SJSA1 (cell line): ENCODE measurements around the gene CORIN. TPM values are rescaled to one million over a fixed set of nuclear protein-coding genes. Genes with fewer than 3 reads are reported as not detected.

Experiments used
- DNase-seq, 2 experiments: peaks; one replicate each; pipeline ENCODE4 v3.0.0-alpha.2; 2015 to 2020; ENCODE audit warnings: low spot score in 2 of 2, low read depth in 1 of 2
- H3K27ac ChIP-seq: fragments of 250-450 bp; sonication (Bioruptor Pico); 2 replicates; pipeline ENCODE4 v1.5.1; 2020; ENCODE audit warnings: mild to moderate bottlenecking, moderate library complexity
- H3K27me3 ChIP-seq: fragments of 250-450 bp; sonication (Bioruptor Pico); replicated peaks from 2 replicates; pipeline ENCODE4 v1.5.1; 2020; ENCODE audit warnings: mild to moderate bottlenecking, moderate library complexity
- H3K36me3 ChIP-seq: fragments of 250-450 bp; sonication (Bioruptor Pico); 2 replicates; pipeline ENCODE4 v1.5.1; 2020; ENCODE audit warnings: mild to moderate bottlenecking
- H3K4me1 ChIP-seq: fragments of 250-450 bp; sonication (Bioruptor Pico); replicated peaks from 2 replicates; pipeline ENCODE4 v1.6.1; 2021; ENCODE audit warnings: mild to moderate bottlenecking
- H3K4me3 ChIP-seq: fragments of 250-450 bp; sonication (Bioruptor Pico); 2 replicates; pipeline ENCODE4 v1.5.1; 2020; ENCODE audit warnings: mild to moderate bottlenecking
- H3K9me3 ChIP-seq: fragments of 250-450 bp; sonication (Bioruptor Pico); replicated peaks from 2 replicates; pipeline ENCODE4 v1.5.1; 2020; ENCODE audit warnings: mild to moderate bottlenecking
- total RNA-seq: library from RNA; depleted of rRNA; stranded (reverse); fragments of >200 nt; shearing (Covaris generic); gene quantifications from 2 replicates; pipeline ENCODE4 v1.2.3, GENCODE V29; 2014

CORIN gene
- total RNA-seq, 1 experiment from 2014 or later, result not detected

DNA sequence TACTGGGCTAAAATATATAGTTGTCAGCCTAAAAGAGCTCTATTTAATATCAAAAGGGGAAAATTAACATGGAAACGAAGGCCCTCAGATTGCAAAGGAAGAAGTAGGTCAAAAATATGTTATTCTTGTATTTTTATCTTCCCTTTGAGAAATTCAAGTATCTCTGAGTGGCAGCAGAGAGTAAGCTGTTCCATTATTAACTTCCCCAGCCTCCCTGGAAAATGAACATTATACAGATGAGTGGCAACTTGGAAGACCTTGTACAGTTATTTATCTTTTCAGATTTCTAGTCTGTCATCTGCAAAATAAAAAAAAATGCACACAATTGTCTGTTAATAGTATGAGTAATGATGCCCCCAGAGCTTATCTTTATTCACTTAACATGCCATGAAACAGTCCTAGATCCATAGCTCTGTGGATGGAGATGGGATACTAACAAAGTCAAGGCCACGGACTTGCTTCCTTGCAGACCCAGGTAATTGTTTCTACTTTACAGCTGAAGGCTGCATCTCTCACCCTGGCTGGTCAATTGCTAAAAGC, 93.0 kb downstream of the CORIN start:
- H3K4me1 ChIP-seq, result no peaks in the 10 kb centered on the region
- H3K27me3 ChIP-seq, result no peaks in the 10 kb centered on the region
- H3K36me3 ChIP-seq, result no peaks in the 10 kb centered on the region
- H3K9me3 ChIP-seq, result no peaks in the 10 kb centered on the region
- no peak overlapping the region for H3K4me3 ChIP-seq
- no peak for DNase-seq
- H3K27ac ChIP-seq, result no peak overlapping the region

DNA sequence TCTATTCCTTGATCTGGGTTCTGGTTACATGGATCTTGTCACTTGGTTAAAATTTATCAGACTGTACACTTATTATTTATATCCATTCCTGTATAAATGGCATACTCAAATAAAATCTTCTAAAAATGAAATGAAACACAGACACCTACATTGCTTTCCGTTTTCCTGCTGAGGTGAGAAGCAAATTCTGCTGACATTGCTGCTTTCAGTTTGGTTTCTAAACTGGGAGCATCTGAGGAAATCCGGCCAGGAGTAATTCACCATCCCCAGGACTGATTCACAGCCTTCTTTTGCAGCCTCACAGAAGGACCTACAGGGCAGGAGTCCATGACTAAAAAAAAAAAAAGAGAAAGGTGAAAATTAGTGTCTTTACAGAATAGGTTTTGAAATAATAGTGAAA, 93.6 kb downstream of the CORIN start:
- Histone ChIP-seq H3K36me3 (no peaks in the 10 kb centered on the region), H3K27ac (no peak overlapping the region), H3K27me3 (no peaks in the 10 kb centered on the region), H3K9me3 (no peaks in the 10 kb centered on the region), H3K4me3 (no peak overlapping the region), H3K4me1 (no peaks in the 10 kb centered on the region)
- no peak for DNase-seq

DNA sequence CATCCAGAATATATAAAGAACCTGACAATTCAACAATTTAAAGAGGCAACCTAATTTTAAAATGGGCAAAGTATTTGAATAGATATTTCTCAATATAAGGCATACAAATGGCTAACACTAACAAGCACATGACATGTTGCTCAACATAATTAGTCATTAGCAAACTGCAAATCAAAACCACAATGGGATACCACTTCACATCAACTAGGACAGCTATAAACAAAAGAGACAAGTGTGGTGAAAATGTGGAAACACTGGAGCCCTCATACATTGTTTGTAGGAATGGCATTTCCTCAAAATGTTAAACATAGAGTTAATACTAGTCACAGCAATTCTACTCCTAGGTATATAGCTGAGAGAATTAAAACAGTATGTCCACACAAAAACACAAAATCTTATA, 96.7 kb downstream of the CORIN start:
- no peak overlapping the region for H3K4me3 ChIP-seq
- DNase-seq, result no peak
- no peak overlapping the region for H3K27ac ChIP-seq
- H3K27me3 ChIP-seq, result no peaks in the 10 kb centered on the region
- H3K4me1 ChIP-seq, result no peaks in the 10 kb centered on the region
- H3K36me3 ChIP-seq, result no peaks in the 10 kb centered on the region
- no peaks in the 10 kb centered on the region for H3K9me3 ChIP-seq

DNA sequence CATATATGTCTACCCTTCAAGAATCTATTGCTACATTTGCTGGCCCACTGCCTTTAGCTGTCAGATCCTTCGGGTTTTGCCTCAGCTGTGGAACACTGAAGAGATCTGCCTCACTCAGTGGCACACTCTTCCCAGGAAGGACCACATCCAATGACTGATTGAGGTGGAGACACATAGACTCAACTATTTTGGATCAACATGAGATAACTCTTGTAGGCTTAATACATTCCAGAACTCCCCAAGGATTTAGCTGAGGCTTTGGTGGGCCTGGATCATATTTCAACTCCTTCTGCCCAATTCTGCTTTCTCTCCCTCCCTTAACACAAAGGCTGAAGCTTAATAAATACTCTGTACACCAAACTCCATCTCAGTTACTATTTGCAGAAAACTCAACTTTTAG, 100.5 kb downstream of the CORIN start:
- Histone ChIP-seq H3K27me3 (no peaks in the 10 kb centered on the region), H3K9me3 (no peaks in the 10 kb centered on the region), H3K27ac (no peak overlapping the region), H3K4me1 (no peaks in the 10 kb centered on the region), H3K4me3 (no peak overlapping the region), H3K36me3 (no peaks in the 10 kb centered on the region)
- no peak for DNase-seq

DNA sequence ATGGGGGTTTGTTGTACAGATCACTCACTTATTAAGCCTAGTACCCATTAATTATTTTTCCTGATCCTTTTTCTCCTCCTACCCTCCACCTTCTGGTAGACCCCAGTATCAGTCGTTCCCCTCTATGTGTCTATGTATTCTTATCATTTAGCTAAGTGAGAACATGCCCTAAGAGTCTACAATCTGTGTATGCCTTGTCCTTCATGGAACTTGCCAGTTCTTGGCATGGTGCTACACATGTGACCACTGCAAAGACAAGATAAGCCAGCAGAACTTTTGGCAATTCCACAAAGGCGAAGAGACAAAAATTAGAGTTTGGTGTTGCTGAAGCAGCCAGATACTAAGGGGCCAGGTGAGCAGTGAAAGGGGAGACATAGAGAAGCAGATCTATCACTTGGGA, 101.3 kb downstream of the CORIN start:
- Histone ChIP-seq H3K36me3 (no peaks in the 10 kb centered on the region), H3K4me1 (no peaks in the 10 kb centered on the region), H3K9me3 (no peaks in the 10 kb centered on the region), H3K27me3 (no peaks in the 10 kb centered on the region), H3K4me3 (no peak overlapping the region), H3K27ac (no peak overlapping the region)
- DNase-seq, result no peak

DNA sequence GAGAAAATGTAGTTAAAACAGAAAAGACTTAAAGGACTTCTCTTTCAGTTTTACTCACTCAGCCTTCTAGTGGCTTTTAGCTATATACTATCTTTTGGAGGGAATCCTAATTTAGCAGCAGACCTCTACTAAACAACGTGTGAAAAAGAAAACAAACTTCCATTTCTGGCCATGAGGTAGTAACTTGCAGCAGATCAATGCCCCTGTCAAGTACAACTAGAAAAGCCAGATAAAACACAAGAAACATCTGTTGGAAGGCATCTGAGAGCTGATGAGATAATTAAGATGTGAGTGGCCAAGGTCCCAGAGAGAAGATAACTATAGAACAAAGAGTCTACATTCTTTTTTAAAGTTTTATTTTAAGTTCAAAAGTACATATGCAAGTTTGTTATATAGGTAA, 101.7 kb downstream of the CORIN start:
- DNase-seq, result no peak
- H3K27me3 ChIP-seq, result no peaks in the 10 kb centered on the region
- no peaks in the 10 kb centered on the region for H3K36me3 ChIP-seq
- no peaks in the 10 kb centered on the region for H3K9me3 ChIP-seq
- no peak overlapping the region for H3K4me3 ChIP-seq
- no peaks in the 10 kb centered on the region for H3K4me1 ChIP-seq
- no peak overlapping the region for H3K27ac ChIP-seq

DNA sequence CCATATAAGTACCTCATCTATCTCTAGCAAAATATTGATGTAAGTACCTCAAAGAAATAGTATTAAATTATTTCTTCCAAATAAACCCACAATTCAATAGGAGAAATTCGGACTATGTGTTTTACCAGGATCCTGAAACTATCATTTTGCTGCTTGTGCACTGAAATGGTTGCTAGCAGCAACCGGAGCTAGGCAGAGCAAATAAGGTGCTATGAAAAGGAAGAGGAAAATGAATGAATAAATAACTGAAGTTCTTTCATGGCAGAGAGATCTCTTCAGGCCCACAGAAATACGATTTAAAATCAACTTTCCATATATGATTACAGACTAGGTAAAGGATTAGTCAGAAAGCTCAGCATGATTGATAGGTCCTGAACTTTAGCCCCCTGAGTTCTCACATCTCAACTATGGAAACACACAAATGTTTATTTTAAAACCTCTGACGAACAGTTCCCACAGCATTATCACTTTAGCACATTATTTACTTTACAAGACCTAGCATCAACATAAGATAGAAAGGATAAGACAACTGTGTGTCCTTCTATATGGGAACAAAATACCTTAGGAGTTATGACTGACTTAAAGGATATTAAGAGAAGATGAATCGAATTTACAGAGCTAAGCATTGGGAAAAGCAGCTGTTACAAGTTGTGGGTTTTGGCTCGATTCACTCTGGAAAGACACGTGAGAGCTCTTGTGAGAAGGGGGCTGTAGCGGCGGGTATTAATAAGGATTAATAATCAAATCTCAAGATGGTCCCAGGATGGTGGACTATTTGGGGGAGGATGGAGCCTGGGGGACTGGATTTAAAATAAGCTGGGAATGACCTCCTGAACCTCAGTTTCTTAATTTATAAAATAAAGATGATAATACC, 104.3 kb downstream of the CORIN start:
- Histone ChIP-seq H3K9me3 (no peaks in the 10 kb centered on the region), H3K27me3 (no peaks in the 10 kb centered on the region), H3K36me3 (no peaks in the 10 kb centered on the region), H3K4me1 (no peaks in the 10 kb centered on the region), H3K4me3 (no peak overlapping the region), H3K27ac (no peak overlapping the region)
- DNase-seq, result no peak

DNA sequence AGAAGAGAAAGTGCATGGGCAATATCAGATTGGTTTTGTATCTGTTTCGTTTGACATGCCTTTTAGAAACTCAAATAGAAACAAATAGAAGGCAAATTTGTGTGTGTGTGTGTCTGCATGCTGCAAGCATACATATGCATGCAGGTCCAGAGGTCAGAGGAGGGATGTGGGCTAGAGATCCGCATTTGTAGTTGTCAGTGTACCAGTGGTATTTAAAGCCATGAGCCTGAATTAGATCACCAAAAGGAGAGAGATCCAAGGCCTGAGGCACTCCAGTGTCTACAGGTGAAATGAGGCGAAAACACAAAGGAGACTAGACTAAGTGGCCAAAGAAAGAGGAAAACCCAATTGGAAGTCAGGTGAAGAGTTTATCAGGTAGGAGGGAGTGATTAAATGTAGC, 106.7 kb downstream of the CORIN start:
- Histone ChIP-seq H3K27ac (no peak overlapping the region), H3K27me3 (no peaks in the 10 kb centered on the region), H3K4me1 (no peaks in the 10 kb centered on the region), H3K9me3 (no peaks in the 10 kb centered on the region), H3K36me3 (no peaks in the 10 kb centered on the region), H3K4me3 (no peak overlapping the region)
- no peak for DNase-seq

DNA sequence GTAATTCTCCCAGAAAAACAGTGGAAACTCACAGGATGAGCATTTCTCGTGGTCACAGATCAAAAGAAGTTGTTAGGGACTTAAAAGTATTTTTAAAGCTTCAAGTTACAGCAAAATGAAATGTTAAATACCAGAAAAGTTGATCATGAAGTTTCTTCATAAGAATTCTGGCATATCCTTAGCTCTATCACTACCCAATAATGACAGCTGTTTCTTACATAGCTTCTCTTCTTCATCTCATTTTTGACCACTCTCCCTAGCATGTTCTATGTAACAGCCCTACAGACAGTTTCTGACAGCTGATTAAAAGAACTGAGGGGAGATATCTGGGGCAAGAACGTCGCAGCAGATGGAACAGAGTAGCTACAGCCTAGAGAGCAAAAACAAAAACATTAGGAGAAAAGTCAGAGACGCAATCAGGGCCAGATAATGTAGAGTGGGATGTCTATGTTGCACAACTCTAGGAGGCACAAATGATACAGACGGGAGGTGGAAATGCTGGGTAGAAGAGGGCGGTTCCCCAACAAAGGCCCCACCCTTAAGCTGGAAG, 108.7 kb downstream of the CORIN start:
- no peak overlapping the region for H3K4me3 ChIP-seq
- no peaks in the 10 kb centered on the region for H3K36me3 ChIP-seq
- no peaks in the 10 kb centered on the region for H3K4me1 ChIP-seq
- no peaks in the 10 kb centered on the region for H3K9me3 ChIP-seq
- DNase-seq, result no peak
- H3K27me3 ChIP-seq, result no peaks in the 10 kb centered on the region
- no peak overlapping the region for H3K27ac ChIP-seq

DNA sequence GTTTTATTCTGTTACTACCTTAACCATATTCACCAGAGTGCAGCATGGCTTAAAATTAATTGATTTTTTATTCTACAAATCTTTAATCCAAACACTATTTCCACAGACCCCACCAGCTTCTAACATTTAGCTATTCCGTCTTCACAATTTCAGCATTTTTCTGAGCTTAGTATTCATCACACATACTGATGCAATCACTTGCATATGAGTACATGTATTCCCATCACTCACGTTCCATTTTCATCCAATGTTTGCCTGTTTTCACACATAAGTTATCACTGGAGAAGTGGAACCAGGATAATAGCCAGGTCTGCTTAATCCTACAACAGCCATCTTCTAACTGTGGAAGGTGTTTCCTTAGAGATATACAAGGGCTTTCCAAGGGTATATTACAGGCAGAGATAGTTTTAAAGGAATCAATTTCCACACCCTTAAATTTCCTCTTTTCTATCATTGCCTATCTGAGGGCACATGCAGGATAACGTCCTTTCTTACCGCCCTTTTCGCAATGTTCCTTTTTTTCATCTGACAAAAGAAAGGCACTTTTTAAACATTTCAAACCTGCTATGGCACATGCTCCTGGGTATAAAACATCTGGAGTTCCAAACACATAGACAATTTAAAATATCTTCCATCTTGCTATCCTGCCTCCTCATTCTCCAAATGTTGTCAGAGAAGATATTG, 115.8 kb downstream of the CORIN start:
- Histone ChIP-seq H3K4me1 (no peaks in the 10 kb centered on the region), H3K27ac (no peak overlapping the region), H3K27me3 (no peaks in the 10 kb centered on the region), H3K36me3 (no peaks in the 10 kb centered on the region), H3K4me3 (no peak overlapping the region), H3K9me3 (no peaks in the 10 kb centered on the region)
- DNase-seq, result no peak

DNA sequence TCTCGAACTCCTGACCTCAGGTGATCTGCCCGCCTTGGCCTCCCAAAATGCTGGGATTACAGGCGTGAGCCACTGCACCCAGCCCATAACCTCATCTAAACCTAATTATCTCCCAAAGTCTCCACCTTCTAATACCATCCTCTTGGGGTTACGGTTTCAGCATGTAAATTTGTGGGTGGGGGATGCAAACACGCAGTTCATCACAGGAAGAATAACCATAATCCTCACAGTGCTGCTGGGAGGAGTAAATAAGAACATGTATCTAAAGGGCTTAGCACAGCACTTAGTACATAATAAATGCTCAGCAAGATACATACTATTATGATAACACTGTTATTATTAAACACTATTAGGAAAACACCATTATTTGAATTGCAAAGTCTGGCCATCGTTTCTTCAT, 116.4 kb downstream of the CORIN start:
- Histone ChIP-seq H3K27ac (no peak overlapping the region), H3K4me1 (no peaks in the 10 kb centered on the region), H3K27me3 (no peaks in the 10 kb centered on the region), H3K4me3 (no peak overlapping the region), H3K9me3 (no peaks in the 10 kb centered on the region), H3K36me3 (no peaks in the 10 kb centered on the region)
- DNase-seq, result no peak

DNA sequence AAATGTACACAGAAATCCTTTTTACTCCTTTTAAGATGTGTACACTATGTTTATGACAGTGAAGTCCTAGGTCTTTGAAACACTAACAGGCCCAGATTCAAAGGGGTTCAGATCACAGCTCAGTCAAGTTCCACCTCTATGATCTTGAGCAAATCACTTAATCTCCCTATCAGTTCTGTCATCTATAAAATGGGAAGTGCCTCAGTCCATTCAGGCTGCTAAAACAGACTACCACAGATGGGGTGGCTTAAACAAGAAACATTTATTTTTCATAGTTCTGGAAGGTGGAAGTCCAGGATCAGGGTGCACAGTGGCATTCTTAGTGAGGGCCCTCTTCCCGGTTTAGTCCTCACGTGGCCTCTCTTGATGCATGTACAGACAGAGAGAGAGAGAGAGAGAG, 117.1 kb downstream of the CORIN start:
- Histone ChIP-seq H3K4me1 (no peaks in the 10 kb centered on the region), H3K27me3 (no peaks in the 10 kb centered on the region)

DNA sequence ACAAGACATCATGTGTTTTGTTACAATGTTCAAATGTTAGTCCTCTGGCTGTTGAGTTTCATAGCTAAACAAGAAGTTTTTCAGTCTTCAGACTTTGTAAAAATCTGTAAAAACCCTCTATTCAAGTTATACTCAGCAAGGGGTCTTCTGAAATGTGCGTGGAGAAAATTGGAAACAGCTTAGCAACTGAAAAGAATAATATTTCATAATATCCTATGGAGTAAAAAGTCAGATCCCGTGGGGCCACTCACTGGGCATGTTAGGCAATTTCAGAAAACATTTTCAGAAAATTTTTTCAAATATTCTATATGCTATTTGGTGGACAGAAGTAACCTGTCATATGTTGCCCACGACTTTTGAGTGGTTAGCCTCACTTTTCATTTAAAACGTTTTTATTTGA, 118.3 kb downstream of the CORIN start:
- Histone ChIP-seq H3K36me3 (no peaks in the 10 kb centered on the region), H3K4me1 (no peaks in the 10 kb centered on the region)

More for the DNA sequence above, 117.1 kb downstream of the CORIN start:
- DNase-seq, result no peak
- H3K9me3 ChIP-seq, result no peaks in the 10 kb centered on the region
- no peaks in the 10 kb centered on the region for H3K36me3 ChIP-seq
- H3K27ac ChIP-seq, result no peak overlapping the region
- H3K4me3 ChIP-seq, result no peak overlapping the region

DNA sequence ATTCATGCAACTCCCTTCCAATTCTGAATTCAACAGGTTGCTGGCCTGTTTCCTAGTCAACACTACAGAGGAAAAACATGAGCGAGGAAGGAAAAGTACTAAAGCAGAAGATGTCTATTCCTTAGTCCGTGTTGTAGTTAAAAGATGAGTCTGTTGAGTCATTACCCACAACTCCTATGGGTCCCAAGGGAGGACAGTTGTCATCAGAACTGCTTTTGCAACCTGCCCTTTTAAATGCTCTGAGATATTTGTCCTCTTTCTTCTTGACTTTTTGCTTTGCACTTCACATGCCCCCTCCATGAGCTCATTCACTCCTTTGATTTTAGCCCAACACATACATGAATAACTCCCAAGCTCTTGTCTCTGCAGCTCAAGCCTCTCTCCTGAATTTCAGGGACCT, 119.2 kb downstream of the CORIN start:
- Histone ChIP-seq H3K27ac (no peak overlapping the region), H3K4me1 (no peaks in the 10 kb centered on the region), H3K9me3 (no peaks in the 10 kb centered on the region), H3K36me3 (no peaks in the 10 kb centered on the region), H3K4me3 (no peak overlapping the region), H3K27me3 (no peaks in the 10 kb centered on the region)
- DNase-seq, result no peak

More for the DNA sequence above, 118.3 kb downstream of the CORIN start:
- no peak overlapping the region for H3K4me3 ChIP-seq
- no peak overlapping the region for H3K27ac ChIP-seq
- H3K27me3 ChIP-seq, result no peaks in the 10 kb centered on the region
- no peaks in the 10 kb centered on the region for H3K9me3 ChIP-seq
- DNase-seq, result no peak
